Adrenal gland (tissue), 12 donors: ENCODE results near the gene VIPR2. TPM values are rescaled to one million over a fixed set of nuclear protein-coding genes. Genes with fewer than 3 reads are reported as not detected.

Source experiments
- DNase-seq, 7 donors: peaks; one replicate each; pipeline ENCODE4 v3.0.0-alpha.2; 2019 to 2020
- H3K27ac ChIP-seq, 5 donors: fragments of 200-600 bp; sonication (generic) in 4 of 5; 1 replicate in 3 of 5; 2 replicates in 2 of 5; pipeline versions ENCODE4 v1.5.1 to v1.8.0; 2016 to 2020; ENCODE audit warnings: mild to moderate bottlenecking in 1 of 5
- H3K27me3 ChIP-seq: fragments of 200-600 bp; 2 replicates; pipeline ENCODE4 v1.8.0; 2021
- H3K36me3 ChIP-seq, 2 donors: fragments of 200-600 bp; replicated peaks in 1 of 2; 1 replicate in 1 of 2; 2 replicates in 1 of 2; pipeline versions ENCODE4 v1.5.1 to v1.8.0; 2018 to 2022
- H3K4me1 ChIP-seq, 2 donors: fragments of 200-600 bp; replicated peaks in 1 of 2; 1 replicate in 1 of 2; 2 replicates in 1 of 2; pipeline versions ENCODE4 v1.5.1 to v1.8.0; 2018 to 2021
- H3K4me3 ChIP-seq, 4 donors: fragments of 200-600 bp; sonication (generic) in 3 of 4; one replicate each; pipeline ENCODE4 v1.5.1; 2016 to 2018
- H3K9me3 ChIP-seq, 3 donors: fragments of 200-600 bp; sonication (generic) in 1 of 3; replicated peaks in 1 of 3; 1 replicate in 2 of 3; 2 replicates in 1 of 3; pipeline versions ENCODE4 v1.5.1 to v1.8.0; 2016 to 2021
- POLR2A ChIP-seq, 2 donors: fragments of 450-650 bp; IDR thresholded peaks; one replicate each; pipeline ENCODE4 v1.6.1; 2017; ENCODE audit warnings: antibody characterized with exemption in 2 of 2, mild to moderate bottlenecking in 2 of 2, moderate library complexity in 1 of 2
- WGBS, 4 donors: extraction: QIAGEN DNeasy Blood & Tissue Kit in 2 of 4; methylation state at CpG; one replicate each; pipeline versions ENCODE4 v1.1.5 to v1.1.7; 2013 to 2017; 5-methylcytosine and 5-hydroxymethylcytosine counted together
- intact Hi-C, 2 donors: fragments of 100-400 bp; cut with DNase I; formaldehyde crosslinking; loops; one replicate each; pipeline versions ENCODE4 v1.14.1 to v1.15.0; 2022 to 2023
- polyA plus RNA-seq, 3 donors: library from polyadenylated mRNA; stranded (reverse); fragments of 200-250 nt in 2 of 3; fragments of 350-450 nt in 1 of 3; fragmentation: Illumina TruSeq in 1 of 3; extraction: RNeasy Lipid Tissue Mini Kit (QIAGEN cat#74804) in 1 of 3; gene quantifications; one replicate each; pipeline ENCODE4 v1.2.3, GENCODE V29; 2013 to 2014
- total RNA-seq, 9 donors: library from RNA; depleted of rRNA in 4 of 9; stranded (reverse); fragments of >200 nt in 4 of 9; fragments of 120-200 nt in 1 of 9; fragmentation: NEBNext Ultra II Directional in 1 of 9; extraction: Animal tissue kit (Norgen Biotek cat#: 25700) in 1 of 9; gene quantifications; one replicate each; pipeline versions ENCODE4 v1.1.0 to v1.2.4, GENCODE V29; 2013 to 2023
- TF ChIP-seq, protein P1 (sequence below), 6 experiments: fragments of 450-650 bp in 4 of 6; fragments of 200-600 bp in 2 of 6; sonication (generic) in 1 of 6; IDR thresholded peaks; 1 replicate in 5 of 6; 2 replicates in 1 of 6; pipeline versions ENCODE4 v1.5.1 to v1.8.0; 2016 to 2021; ENCODE audit warnings: antibody characterized with exemption in 6 of 6, mild to moderate bottlenecking in 2 of 6, moderate library complexity in 1 of 6
- donor health status: healthy with polysubstance abuse.
- donor health status: Bipolar disorder and iron deficiency.
- donor health status: DM: yes; HTN: yes; CAD: no.
- donor health status: DM: no; HTN: no; CAD: no.
- donor health status: DM: no; HTN: no; CAD: no.
- donor health status: DM: yes; HTN: yes; CAD: no.

The VIPR2 gene
- total and polyA plus RNA-seq, 12 donors, result 0.06 to 3.8 (median 0.80) TPM

DNA sequence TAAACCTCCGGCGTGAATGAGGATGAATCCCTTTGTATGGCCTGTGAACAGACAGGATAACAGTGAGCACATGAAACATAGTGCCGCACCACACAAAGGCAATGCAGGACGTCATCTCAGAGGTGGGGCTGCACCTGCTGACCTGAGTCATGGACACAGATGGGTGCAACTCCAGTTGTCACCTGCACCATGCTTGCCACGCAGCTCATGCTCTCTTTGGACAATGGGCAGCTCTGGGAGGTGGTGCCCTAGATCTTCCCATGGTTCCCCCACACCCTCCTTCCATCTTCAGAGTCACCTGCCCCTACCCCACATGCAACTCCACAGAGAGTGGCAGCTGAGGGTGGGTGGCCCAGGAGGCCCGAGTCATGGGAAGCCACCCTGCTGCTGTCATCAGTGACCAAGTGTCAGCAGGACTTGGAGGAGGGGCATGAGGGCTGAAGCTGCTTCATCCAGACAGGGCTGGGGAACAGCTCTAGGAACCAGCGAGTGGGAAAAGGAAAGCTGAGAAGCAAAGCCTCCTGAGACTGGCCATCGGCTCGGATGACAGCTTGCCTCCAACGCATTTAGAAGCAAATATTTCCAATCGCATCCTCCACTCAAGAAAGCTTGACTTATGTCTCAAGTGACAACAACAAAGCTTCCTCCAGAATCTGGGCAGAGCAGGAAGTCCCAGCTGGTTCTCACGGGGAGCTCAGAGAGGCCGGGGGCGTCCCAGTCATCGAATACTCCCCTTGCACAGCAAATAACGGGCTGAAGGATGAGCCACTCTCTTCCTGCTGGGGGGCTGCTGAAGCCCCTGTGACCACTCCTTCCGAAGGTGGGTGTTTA lies 27.1 kb downstream of the VIPR2 start:
- Histone ChIP-seq H3K9me3 (no peaks in the 10 kb centered on the region), H3K4me1 (no peaks in the 10 kb centered on the region), H3K36me3 (no peaks in the 10 kb centered on the region), H3K4me3 (no peak overlapping the region), H3K27ac (no peak overlapping the region), H3K27me3 (no peaks in the 10 kb centered on the region)
- no peak for DNase-seq
- 62 to 68% (median 62%) methylated on average over 16 to 17 of the region's 17 CpGs for WGBS, 4 donors
- intact Hi-C loops, result no loop called here
- TF ChIP-seq, protein P1, sequence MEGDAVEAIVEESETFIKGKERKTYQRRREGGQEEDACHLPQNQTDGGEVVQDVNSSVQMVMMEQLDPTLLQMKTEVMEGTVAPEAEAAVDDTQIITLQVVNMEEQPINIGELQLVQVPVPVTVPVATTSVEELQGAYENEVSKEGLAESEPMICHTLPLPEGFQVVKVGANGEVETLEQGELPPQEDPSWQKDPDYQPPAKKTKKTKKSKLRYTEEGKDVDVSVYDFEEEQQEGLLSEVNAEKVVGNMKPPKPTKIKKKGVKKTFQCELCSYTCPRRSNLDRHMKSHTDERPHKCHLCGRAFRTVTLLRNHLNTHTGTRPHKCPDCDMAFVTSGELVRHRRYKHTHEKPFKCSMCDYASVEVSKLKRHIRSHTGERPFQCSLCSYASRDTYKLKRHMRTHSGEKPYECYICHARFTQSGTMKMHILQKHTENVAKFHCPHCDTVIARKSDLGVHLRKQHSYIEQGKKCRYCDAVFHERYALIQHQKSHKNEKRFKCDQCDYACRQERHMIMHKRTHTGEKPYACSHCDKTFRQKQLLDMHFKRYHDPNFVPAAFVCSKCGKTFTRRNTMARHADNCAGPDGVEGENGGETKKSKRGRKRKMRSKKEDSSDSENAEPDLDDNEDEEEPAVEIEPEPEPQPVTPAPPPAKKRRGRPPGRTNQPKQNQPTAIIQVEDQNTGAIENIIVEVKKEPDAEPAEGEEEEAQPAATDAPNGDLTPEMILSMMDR (IDR thresholded peaks at IDR 0.05), result no peak
- no peak for TF ChIP-seq POLR2A (IDR thresholded peaks at IDR 0.05)

DNA sequence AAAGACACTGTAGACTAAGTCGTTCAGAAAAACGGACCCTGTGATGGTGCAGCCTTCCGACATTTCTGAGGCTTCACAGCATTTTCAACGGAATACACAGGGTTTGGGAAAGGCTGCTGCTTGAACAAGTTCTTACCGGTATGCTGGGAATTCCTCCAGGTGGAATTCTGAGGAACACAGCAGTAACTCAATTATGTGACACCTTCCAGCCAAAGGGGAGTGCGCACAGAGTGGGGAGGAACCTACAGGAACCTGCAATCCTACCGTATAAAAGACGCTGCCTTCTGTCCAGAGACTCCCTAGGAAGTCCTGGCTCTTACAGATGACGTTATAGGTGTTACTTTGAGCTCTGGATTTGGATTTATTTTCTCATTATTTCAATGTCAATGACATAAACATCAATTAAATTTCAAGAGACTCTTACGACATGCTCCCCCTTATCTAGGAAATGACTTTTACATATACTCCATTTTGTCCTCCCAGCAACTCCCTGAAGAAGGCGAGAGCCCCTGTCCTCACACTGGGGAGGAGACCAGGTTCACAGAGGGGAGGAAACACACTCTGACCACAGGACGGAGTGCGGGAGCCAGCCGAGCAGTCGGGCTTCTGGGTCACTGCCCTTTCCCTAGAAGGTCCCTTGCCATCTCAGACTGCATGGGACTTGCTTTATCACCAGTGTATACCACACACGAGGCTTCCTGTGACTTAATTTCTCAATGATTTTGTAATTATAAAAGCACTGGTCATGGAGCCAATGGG lies 27.9 kb downstream of the VIPR2 start:
- Histone ChIP-seq H3K4me1 (no peaks in the 10 kb centered on the region), H3K27ac (no peak overlapping the region), H3K27me3 (no peaks in the 10 kb centered on the region), H3K9me3 (no peaks in the 10 kb centered on the region), H3K4me3 (no peak overlapping the region), H3K36me3 (no peaks in the 10 kb centered on the region)
- 69 to 78% (median 74%) methylated on average over 16 of the region's 16 CpGs for WGBS, 4 donors
- no peak for TF ChIP-seq POLR2A (IDR thresholded peaks at IDR 0.05)
- TF ChIP-seq, protein P1 (IDR thresholded peaks at IDR 0.05), result no peak
- DNase-seq, result no peak
- intact Hi-C loops, result no loop called here

DNA sequence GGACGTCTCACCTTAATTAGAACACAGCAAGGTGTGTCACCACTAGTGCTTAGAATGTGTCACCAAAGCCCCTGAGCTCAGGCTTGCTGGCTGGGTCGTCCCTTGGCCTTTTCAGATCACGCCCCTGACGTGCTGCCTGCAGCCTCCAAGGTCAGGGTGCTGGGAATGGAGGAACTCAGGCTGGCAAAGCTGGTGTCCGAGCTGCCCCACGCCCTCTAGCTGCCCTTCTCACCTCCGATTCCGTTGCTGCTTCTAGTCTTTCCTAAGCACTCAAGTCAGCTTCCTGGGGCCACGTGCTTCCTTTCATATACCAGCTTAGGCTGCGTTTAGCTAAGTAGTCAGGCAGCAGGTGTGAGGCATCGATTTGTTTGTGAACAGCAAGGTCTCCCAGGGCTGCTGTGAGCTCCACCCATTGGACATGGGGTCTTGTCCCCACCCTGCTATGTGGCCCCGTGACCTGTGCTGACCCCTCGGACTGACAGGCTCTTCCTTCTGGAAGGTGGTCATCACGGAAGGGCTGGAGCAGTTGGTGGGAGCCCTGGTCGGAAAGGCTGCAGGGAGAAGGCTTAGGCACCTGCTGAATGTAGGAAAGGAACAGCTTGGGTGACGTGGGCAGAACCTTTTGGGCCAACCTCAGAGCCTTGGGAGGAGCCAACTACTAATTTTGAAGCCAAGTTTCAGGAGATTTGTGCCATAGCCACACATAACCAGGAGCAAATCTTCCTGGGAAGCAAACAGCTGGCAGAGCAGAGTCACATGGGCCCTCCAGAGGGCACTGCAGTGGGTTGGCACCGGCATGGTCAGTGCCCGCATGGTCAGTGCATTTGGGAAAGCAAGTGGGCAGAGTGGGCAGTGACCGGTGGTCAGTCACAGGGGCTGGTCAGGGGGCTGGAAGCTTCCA lies 28.8 kb downstream of the VIPR2 start:
- TF ChIP-seq POLR2A (IDR thresholded peaks at IDR 0.05), result no peak
- TF ChIP-seq, protein P1 (IDR thresholded peaks at IDR 0.05), result no peak
- H3K4me3 ChIP-seq, result no peak overlapping the region
- no peaks in the 10 kb centered on the region for H3K4me1 ChIP-seq
- peak in 1 of 7 donors; percentile 22 for DNase-seq
- no peaks in the 10 kb centered on the region for H3K36me3 ChIP-seq
- no peaks in the 10 kb centered on the region for H3K27me3 ChIP-seq
- no peaks in the 10 kb centered on the region for H3K9me3 ChIP-seq
- 46 to 73% (median 54%) methylated on average over 8 to 19 of the region's 19 CpGs for WGBS, 4 donors
- intact Hi-C loops, result no loop called here
- H3K27ac ChIP-seq, result no peak overlapping the region

DNA sequence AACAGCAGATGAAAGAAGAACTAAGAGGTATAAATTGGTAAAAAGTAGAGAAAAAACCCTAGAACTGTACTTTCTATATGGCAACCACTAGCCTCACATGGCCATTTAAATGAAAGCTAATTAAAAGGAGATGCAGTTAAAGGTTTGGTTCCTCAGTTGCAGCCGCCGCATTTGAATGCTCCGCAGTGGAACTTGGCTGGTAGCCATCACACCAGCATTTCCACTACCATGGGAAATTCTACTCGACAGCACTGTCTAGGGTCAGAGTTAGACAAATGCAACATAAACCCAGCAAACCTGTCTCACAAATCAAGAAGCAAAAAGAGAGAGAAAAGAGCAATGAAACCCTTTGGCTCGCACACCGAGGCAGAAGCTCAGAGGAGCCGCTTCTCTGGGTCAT lies 29.7 kb downstream of the VIPR2 start:
- no peaks in the 10 kb centered on the region for H3K9me3 ChIP-seq
- DNase-seq, result no peak
- 58 to 71% (median 64%) methylated on average over 7 of the region's 7 CpGs for WGBS, 4 donors
- H3K4me3 ChIP-seq, result no peak overlapping the region
- intact Hi-C loops, result no loop called here
- TF ChIP-seq, protein P1 (IDR thresholded peaks at IDR 0.05), result no peak
- TF ChIP-seq POLR2A (IDR thresholded peaks at IDR 0.05), result no peak
- H3K27me3 ChIP-seq, result peaks cover 4% of the 10 kb centered on the region
- H3K36me3 ChIP-seq, result no peaks in the 10 kb centered on the region
- H3K4me1 ChIP-seq, result no peaks in the 10 kb centered on the region
- H3K27ac ChIP-seq, result no peak overlapping the region
